HepG2 (cell line): ENCODE data around the gene SRP68. TPM values are rescaled to one million over a fixed set of nuclear protein-coding genes. Genes with fewer than 3 reads are reported as not detected.

Experiments
- ATAC-seq: fragments of 200-7000 bp; cut with Tn5 transposase; 3 replicates; pipeline ENCODE4 v1.9.1; 2020; ENCODE audit warnings: mild to moderate bottlenecking, moderate library complexity
- BruUV-seq: library from RNA; stranded (reverse); fragments of 400-500 nt; replicated peaks from 2 replicates; lab custom pipeline; 2021; lab: Mats Ljungman, UMichigan
- CTCF ChIA-PET: fragments of 300-600 bp; formaldehyde crosslinking; extraction: SDS; loops from one replicate; lab custom pipeline; 2021; ENCODE audit warnings: low total read pairs, inconsistent platforms, low intra/inter-chr PET ratio; lab: Yijun Ruan, JAX
- POLR2A ChIA-PET: fragments of 350-600 bp; sonication (Branson Sonifier 250); formaldehyde crosslinking; loops from one replicate; lab custom pipeline; 2020; ENCODE audit warnings: antibody characterized with exemption, inconsistent platforms; lab: Yijun Ruan, JAX
- DNase-seq: peaks from one replicate; pipeline ENCODE4 v3.0.0-alpha.2; 2015; ENCODE audit warnings: low spot score
- FAIRE-seq: peaks from 3 replicates; lab custom pipeline; 2011; peaks lifted over from hg19 to GRCh38; lab: Jason Lieb, UNC
- H2AFZ ChIP-seq: one replicate; pipeline ENCODE4 v1.6.1; 2011; ENCODE audit warnings: low read length, inconsistent platforms
- H3K27ac ChIP-seq: fragments of 300-600 bp; 3 replicates; pipeline ENCODE4 v1.8.0; 2011; ENCODE audit warnings: mixed run types, mild to moderate bottlenecking, mixed read lengths, low read length, inconsistent platforms; ENCODE audit not compliant: insufficient read depth; ENCODE audit errors: extremely low read length
- H3K27me3 ChIP-seq, 2 experiments: fragments of 200-600 bp in 1 of 2; 2 replicates in 1 of 2; 3 replicates in 1 of 2; pipeline versions ENCODE4 v1.6.0 to v1.8.0; 2011; ENCODE audit warnings: low read length in 2 of 2, mild to moderate bottlenecking in 2 of 2, moderate library complexity in 2 of 2, inconsistent platforms in 1 of 2; ENCODE audit not compliant: insufficient read depth in 2 of 2, control insufficient read depth in 1 of 2
- H3K36me3 ChIP-seq, 2 experiments: fragments of 200-600 bp in 1 of 2; replicated peaks in 1 of 2; 2 replicates in 1 of 2; 3 replicates in 1 of 2; pipeline versions ENCODE4 v1.5.1 to v1.8.0; 2011; ENCODE audit warnings: low read length in 2 of 2, inconsistent platforms in 1 of 2; ENCODE audit not compliant: insufficient read depth in 2 of 2, control insufficient read depth in 1 of 2
- H3K4me1 ChIP-seq: 2 replicates; pipeline ENCODE4 v1.5.1; 2012; ENCODE audit warnings: low read length, inconsistent platforms; ENCODE audit not compliant: insufficient read depth
- H3K4me2 ChIP-seq: 2 replicates; pipeline ENCODE4 v1.6.0; 2011; ENCODE audit warnings: low read depth, low read length, inconsistent platforms
- H3K4me3 ChIP-seq, 3 experiments: fragments of 200-600 bp in 1 of 3; sonication (generic), shearing (Covaris generic) in 1 of 3; replicated peaks in 1 of 3; 2 replicates each; pipeline ENCODE4 v1.5.1; 2011 to 2016; ENCODE audit warnings: low read length in 3 of 3, inconsistent platforms in 2 of 3, low read depth in 2 of 3, mild to moderate bottlenecking in 2 of 3, control low read depth in 1 of 3, mixed read lengths in 1 of 3; ENCODE audit not compliant: insufficient read depth in 1 of 3
- H3K79me2 ChIP-seq: one replicate; pipeline ENCODE4 v1.6.1; 2011; ENCODE audit warnings: low read length, inconsistent platforms; ENCODE audit not compliant: insufficient read depth
- H3K9ac ChIP-seq: 2 replicates; pipeline ENCODE4 v1.6.0; 2011; ENCODE audit warnings: mild to moderate bottlenecking, low read depth, low read length, inconsistent platforms; ENCODE audit not compliant: insufficient read depth
- H3K9me3 ChIP-seq: 2 replicates; pipeline ENCODE4 v1.5.1; 2012; ENCODE audit warnings: mild to moderate bottlenecking, low read length
- H4K20me1 ChIP-seq: 2 replicates; pipeline ENCODE4 v1.6.0; 2011; ENCODE audit warnings: inconsistent platforms, mild to moderate bottlenecking, low read length, moderate library complexity; ENCODE audit not compliant: insufficient read depth
- RBFOX2 ChIP-seq: fragments of 200-400 bp; formaldehyde crosslinking; IDR thresholded peaks from 2 replicates; pipeline ENCODE4 v1.6.1; 2017; ENCODE audit warnings: low read depth, mild to moderate bottlenecking, low read length
- WGBS: methylation state at CpG from one replicate; pipeline ENCODE4 v1.1.6; 2017; ENCODE audit warnings: low lambda C conversion rate; 5-methylcytosine and 5-hydroxymethylcytosine counted together
- in situ Hi-C: cut with HindIII; loops from 2 replicates; pipeline ENCODE4 v1.10.0; 2017; ENCODE audit warnings: low pct_unique_long_range_greater_than_20kb; ENCODE audit not compliant: extremely low pct_ligation_motif_present
- intact Hi-C: fragments of 100-400 bp; cut with micrococcal nuclease; formaldehyde crosslinking; loops from one replicate; pipeline ENCODE4 v1.10.0; 2022; ENCODE audit not compliant: unreplicated experiment
- polyA plus RNA-seq, 8 experiments: library from polyadenylated mRNA; depleted of rRNA in 3 of 8; stranded (reverse) in 7 of 8; unstranded in 1 of 8; fragments of >200 nt; fragmentation: Illumina TruSeq in 4 of 8; extraction: Trizol in 4 of 8; gene quantifications; 2 replicates each; pipeline versions ENCODE4 v1.2.1 to v1.2.3, GENCODE V29; 2011 to 2016; ENCODE audit warnings: low read depth in 4 of 8, missing spikeins in 1 of 8, mixed read lengths in 1 of 8; ENCODE audit not compliant: insufficient read depth in 1 of 8
- total RNA-seq, 5 experiments: library from RNA; depleted of rRNA; stranded (reverse); fragments of >200 nt; fragmentation: Illumina TruSeq; extraction: Trizol; gene quantifications; 2 replicates each; pipeline ENCODE4 v1.2.3, GENCODE V29; 2016; ENCODE audit warnings: low read depth in 1 of 5
- TF ChIP-seq, protein P1 (sequence below): sonication (generic); formaldehyde crosslinking; IDR thresholded peaks from 2 replicates; pipeline ENCODE4 v1.5.0; 2020; ENCODE audit warnings: mild to moderate bottlenecking, missing genetic modification reagents, borderline replicate concordance

Gene SRP68
- total and polyA plus RNA-seq, 2 of the 13 experiments (the other 11 are each of a cell fraction or from before 2014, with no cell fraction given), result 39.8 to 74.3 TPM

GRCh38 chr17:76083536-76084182, 11.3 kb upstream of the SRP68 start:
- BruUV-seq, result no TSS peak
- no peak for ATAC-seq
- H3K4me1 ChIP-seq, result peaks cover 13% of the 10 kb centered on the region
- H4K20me1 ChIP-seq, result 0 out of 2 replicates have a peak, but pooled peaks cover 8% of the 10 kb centered on the region
- ChIA-PET POLR2A (interaction anchor here (1.4 kb wide), 1 partner anchor 19 kb away, joined by 4 read pairs; the partner anchor contains the start of gene EXOC7), CTCF (no interaction called here)
- WGBS, result 94% methylated on average over 15 of the region's 15 CpGs
- no peak overlapping the region for H3K9ac ChIP-seq
- H3K36me3 ChIP-seq, result peaks cover 38 to 45% of the 10 kb centered on the region in 2 experiments; a peak in 4 of 5 replicates
- no peak for FAIRE-seq
- no peak overlapping the region for H2AFZ ChIP-seq
- no peak overlapping the region for H3K4me3 ChIP-seq
- 0 out of 5 replicates have a peak, but pooled peaks cover 0 to 5% of the 10 kb centered on the region in 2 experiments for H3K27me3 ChIP-seq
- 0 out of 2 replicates have a peak, but pooled peaks have one; percentile 4 for TF ChIP-seq RBFOX2
- TF ChIP-seq, protein P1, sequence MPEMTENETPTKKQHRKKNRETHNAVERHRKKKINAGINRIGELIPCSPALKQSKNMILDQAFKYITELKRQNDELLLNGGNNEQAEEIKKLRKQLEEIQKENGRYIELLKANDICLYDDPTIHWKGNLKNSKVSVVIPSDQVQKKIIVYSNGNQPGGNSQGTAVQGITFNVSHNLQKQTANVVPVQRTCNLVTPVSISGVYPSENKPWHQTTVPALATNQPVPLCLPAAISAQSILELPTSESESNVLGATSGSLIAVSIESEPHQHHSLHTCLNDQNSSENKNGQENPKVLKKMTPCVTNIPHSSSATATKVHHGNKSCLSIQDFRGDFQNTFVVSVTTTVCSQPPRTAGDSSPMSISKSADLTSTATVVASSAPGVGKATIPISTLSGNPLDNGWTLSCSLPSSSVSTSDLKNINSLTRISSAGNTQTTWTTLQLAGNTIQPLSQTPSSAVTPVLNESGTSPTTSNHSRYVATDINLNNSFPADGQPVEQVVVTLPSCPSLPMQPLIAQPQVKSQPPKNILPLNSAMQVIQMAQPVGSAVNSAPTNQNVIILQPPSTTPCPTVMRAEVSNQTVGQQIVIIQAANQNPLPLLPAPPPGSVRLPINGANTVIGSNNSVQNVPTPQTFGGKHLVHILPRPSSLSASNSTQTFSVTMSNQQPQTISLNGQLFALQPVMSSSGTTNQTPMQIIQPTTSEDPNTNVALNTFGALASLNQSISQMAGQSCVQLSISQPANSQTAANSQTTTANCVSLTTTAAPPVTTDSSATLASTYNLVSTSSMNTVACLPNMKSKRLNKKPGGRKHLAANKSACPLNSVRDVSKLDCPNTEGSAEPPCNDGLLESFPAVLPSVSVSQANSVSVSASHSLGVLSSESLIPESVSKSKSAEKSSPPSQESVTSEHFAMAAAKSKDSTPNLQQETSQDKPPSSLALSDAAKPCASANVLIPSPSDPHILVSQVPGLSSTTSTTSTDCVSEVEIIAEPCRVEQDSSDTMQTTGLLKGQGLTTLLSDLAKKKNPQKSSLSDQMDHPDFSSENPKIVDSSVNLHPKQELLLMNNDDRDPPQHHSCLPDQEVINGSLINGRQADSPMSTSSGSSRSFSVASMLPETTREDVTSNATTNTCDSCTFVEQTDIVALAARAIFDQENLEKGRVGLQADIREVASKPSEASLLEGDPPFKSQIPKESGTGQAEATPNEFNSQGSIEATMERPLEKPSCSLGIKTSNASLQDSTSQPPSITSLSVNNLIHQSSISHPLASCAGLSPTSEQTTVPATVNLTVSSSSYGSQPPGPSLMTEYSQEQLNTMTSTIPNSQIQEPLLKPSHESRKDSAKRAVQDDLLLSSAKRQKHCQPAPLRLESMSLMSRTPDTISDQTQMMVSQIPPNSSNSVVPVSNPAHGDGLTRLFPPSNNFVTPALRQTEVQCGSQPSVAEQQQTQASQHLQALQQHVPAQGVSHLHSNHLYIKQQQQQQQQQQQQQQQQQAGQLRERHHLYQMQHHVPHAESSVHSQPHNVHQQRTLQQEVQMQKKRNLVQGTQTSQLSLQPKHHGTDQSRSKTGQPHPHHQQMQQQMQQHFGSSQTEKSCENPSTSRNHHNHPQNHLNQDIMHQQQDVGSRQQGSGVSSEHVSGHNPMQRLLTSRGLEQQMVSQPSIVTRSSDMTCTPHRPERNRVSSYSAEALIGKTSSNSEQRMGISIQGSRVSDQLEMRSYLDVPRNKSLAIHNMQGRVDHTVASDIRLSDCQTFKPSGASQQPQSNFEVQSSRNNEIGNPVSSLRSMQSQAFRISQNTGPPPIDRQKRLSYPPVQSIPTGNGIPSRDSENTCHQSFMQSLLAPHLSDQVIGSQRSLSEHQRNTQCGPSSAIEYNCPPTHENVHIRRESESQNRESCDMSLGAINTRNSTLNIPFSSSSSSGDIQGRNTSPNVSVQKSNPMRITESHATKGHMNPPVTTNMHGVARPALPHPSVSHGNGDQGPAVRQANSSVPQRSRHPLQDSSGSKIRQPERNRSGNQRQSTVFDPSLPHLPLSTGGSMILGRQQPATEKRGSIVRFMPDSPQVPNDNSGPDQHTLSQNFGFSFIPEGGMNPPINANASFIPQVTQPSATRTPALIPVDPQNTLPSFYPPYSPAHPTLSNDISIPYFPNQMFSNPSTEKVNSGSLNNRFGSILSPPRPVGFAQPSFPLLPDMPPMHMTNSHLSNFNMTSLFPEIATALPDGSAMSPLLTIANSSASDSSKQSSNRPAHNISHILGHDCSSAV (CRISPR knock-in tag), result no peak
- no peak overlapping the region for H3K4me2 ChIP-seq
- no peak for DNase-seq
- intact Hi-C loops (no loop called here), in situ Hi-C loops (no loop called here)
- H3K9me3 ChIP-seq, result no peaks in the 10 kb centered on the region
- H3K79me2 ChIP-seq, result no peaks in the 10 kb centered on the region
- H3K27ac ChIP-seq, result no peak overlapping the region
